Esophagus squamous epithelium (tissue), 5 donors: ENCODE measurements around the gene FOXL2NB. TPM values are rescaled to one million over a fixed set of nuclear protein-coding genes. Genes with fewer than 3 reads are reported as not detected.

Experiments
- DNase-seq: peaks from one replicate; lab custom pipeline; 2025; lab: John Stamatoyannopoulos, UW
- H3K27ac ChIP-seq, 4 donors: fragments of 200-600 bp; sonication (generic); one replicate each; pipeline ENCODE4 v1.5.1; 2016 to 2019; ENCODE audit warnings: mild to moderate bottlenecking in 1 of 4
- H3K27me3 ChIP-seq, 4 donors: fragments of 200-600 bp; sonication (generic); 1 replicate in 3 of 4; 2 replicates in 1 of 4; pipeline versions ENCODE4 v1.5.1 to v1.6.0; 2017 to 2021; ENCODE audit warnings: antibody characterized with exemption in 1 of 4
- H3K36me3 ChIP-seq, 3 donors: fragments of 200-600 bp; sonication (generic); one replicate each; pipeline ENCODE4 v1.5.1; 2016 to 2019
- H3K4me1 ChIP-seq, 3 donors: fragments of 200-600 bp; sonication (generic); one replicate each; pipeline ENCODE4 v1.5.1; 2017 to 2019
- H3K4me3 ChIP-seq, 4 donors: fragments of 200-600 bp; sonication (generic); 1 replicate in 3 of 4; 2 replicates in 1 of 4; pipeline ENCODE4 v1.5.1; 2016 to 2019; ENCODE audit warnings: mild to moderate bottlenecking in 2 of 4, moderate library complexity in 1 of 4
- H3K9me3 ChIP-seq, 3 donors: fragments of 200-600 bp; sonication (generic); one replicate each; pipeline ENCODE4 v1.5.1; 2016 to 2019
- POLR2A ChIP-seq, 4 donors: fragments of 450-650 bp; IDR thresholded peaks; one replicate each; pipeline ENCODE4 v1.6.1; 2017; ENCODE audit warnings: antibody characterized with exemption in 4 of 4, mild to moderate bottlenecking in 4 of 4, moderate library complexity in 3 of 4
- WGBS, 2 donors: methylation state at CpG; one replicate each; pipeline ENCODE4 v1.1.5; 2018; 5-methylcytosine and 5-hydroxymethylcytosine counted together
- intact Hi-C: fragments of 100-400 bp; cut with DNase I; formaldehyde crosslinking; loops from one replicate; pipeline ENCODE4 v1.15.0; 2022
- total RNA-seq, 4 donors: library from RNA; depleted of rRNA; stranded (reverse); fragments of >200 nt; gene quantifications; one replicate each; pipeline ENCODE4 v1.1.0, GENCODE V29; 2016
- TF ChIP-seq, protein P1 (sequence below), 6 experiments: fragments of 450-650 bp in 4 of 6; fragments of 200-600 bp in 2 of 6; sonication (generic) in 2 of 6; IDR thresholded peaks; one replicate each; pipeline ENCODE4 v1.5.1; 2016 to 2019; ENCODE audit warnings: antibody characterized with exemption in 6 of 6, mild to moderate bottlenecking in 4 of 6, moderate library complexity in 4 of 6
- donor health status: DM: yes; HTN: yes; CAD: no.

FOXL2NB gene
- total RNA-seq, 4 donors from 2014 or later: 0.57 to 1.1 TPM; not detected in 2

DNA sequence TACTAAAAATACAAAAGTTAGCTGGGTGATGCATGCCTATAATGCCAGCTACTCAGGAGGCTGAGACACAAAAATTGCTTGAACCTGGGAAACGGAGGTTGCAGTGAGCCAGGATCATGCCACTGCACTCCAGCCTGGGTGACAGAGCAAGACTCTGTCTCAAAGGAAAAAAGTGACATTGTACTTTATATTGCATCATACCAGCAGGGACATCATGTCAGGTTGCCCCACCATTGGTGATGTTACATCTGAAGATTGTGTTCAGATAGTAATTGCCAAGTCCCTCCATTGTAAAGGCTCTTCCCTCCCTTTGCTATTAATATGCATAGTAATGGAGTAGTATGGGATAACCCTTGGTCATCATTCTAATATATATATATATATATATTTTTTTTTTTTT lies 44.8 kb upstream of the FOXL2NB start:
- no peaks in the 10 kb centered on the region for H3K27me3 ChIP-seq
- H3K4me1 ChIP-seq: peaks cover 0 to 18% (median 9%) of the 10 kb centered on the region in 3 donors
- H3K9me3 ChIP-seq: no peaks in the 10 kb centered on the region
- H3K36me3 ChIP-seq: no peaks in the 10 kb centered on the region
- H3K4me3 ChIP-seq: no peak overlapping the region
- intact Hi-C loops: no loop called here
- TF ChIP-seq, protein P1, sequence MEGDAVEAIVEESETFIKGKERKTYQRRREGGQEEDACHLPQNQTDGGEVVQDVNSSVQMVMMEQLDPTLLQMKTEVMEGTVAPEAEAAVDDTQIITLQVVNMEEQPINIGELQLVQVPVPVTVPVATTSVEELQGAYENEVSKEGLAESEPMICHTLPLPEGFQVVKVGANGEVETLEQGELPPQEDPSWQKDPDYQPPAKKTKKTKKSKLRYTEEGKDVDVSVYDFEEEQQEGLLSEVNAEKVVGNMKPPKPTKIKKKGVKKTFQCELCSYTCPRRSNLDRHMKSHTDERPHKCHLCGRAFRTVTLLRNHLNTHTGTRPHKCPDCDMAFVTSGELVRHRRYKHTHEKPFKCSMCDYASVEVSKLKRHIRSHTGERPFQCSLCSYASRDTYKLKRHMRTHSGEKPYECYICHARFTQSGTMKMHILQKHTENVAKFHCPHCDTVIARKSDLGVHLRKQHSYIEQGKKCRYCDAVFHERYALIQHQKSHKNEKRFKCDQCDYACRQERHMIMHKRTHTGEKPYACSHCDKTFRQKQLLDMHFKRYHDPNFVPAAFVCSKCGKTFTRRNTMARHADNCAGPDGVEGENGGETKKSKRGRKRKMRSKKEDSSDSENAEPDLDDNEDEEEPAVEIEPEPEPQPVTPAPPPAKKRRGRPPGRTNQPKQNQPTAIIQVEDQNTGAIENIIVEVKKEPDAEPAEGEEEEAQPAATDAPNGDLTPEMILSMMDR (IDR thresholded peaks at IDR 0.05): no peak
- no peak overlapping the region for H3K27ac ChIP-seq
- no peak for DNase-seq
- 82 to 89% methylated on average over 1 of the region's 1 CpG for WGBS, 2 donors

DNA sequence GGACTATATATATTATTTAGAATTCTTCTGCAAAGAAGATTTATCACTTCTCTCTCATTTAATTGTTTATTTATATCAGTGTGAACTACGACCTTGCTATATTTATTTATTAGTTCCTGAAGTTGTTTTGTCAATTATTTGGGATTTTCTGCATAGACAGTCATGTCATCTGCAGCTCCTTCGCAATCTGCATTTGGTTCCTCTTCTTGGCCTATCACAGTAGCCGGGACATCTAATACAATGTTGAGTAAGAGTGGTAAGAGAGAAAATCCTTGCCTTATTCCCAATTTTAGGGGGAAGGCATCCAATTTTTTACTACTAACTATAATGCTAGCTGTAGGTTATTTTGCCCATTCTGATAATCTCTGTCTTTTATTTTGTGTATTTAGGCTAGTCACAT lies 39.5 kb upstream of the FOXL2NB start:
- Histone ChIP-seq H3K4me1 (peaks cover 0 to 5% (median 0%) of the 10 kb centered on the region in 3 donors), H3K27me3 (no peaks in the 10 kb centered on the region), H3K36me3 (no peaks in the 10 kb centered on the region), H3K27ac (no peak overlapping the region), H3K9me3 (no peaks in the 10 kb centered on the region), H3K4me3 (no peak overlapping the region)
- TF ChIP-seq POLR2A (IDR thresholded peaks at IDR 0.05): no peak
- TF ChIP-seq, protein P1 (IDR thresholded peaks at IDR 0.05): no peak
- no peak for DNase-seq
- intact Hi-C loops: no loop called here
- 73 to 79% methylated on average over 3 of the region's 3 CpGs for WGBS, 2 donors

DNA sequence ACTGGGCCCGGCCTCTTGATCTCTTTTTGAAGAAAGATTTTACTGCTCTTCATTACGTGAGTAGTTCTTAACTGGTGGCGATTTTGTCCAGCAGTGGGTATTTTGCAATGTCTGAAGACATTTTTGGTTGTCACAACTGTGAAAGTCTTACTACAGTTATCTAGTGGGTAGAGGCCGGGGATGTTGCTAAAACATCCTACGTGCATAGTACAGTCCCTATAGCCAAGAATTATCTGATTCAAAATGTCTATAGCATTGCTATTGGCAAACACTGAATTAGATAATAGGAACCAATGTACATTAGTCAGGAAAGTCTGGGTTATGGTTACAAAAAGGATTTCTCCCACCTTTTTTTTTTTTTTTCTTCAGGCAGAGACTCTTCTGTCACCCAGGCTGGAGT lies 38.2 kb upstream of the FOXL2NB start:
- no peak for DNase-seq
- Histone ChIP-seq H3K4me3 (no peak overlapping the region), H3K27ac (no peak overlapping the region), H3K36me3 (no peaks in the 10 kb centered on the region), H3K9me3 (no peaks in the 10 kb centered on the region), H3K27me3 (no peaks in the 10 kb centered on the region), H3K4me1 (peaks cover 0 to 7% (median 0%) of the 10 kb centered on the region in 3 donors)
- intact Hi-C loops: no loop called here
- TF ChIP-seq, protein P1 (IDR thresholded peaks at IDR 0.05): no peak
- TF ChIP-seq POLR2A (IDR thresholded peaks at IDR 0.05): no peak
- 91 to 95% methylated on average over 5 of the region's 5 CpGs for WGBS, 2 donors

DNA sequence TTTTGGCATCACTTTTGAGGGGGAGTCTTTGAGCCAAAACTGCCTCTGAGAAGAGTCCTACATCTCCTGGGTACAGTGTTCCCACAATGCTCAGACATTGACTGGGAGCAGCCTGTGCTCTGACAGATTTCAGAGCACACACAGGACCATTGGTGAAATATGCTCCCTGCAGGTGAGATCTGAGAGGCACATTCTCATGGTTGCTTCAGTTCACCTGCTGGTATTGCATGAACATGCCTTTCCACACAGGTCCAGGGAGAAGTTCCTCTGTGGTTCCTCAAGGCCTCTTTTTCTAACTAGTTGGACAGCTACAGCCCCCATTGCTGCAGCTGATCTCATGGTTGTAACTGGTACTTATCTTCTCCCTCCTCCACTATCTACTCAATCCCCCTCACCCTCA lies 37.1 kb upstream of the FOXL2NB start:
- H3K9me3 ChIP-seq: no peaks in the 10 kb centered on the region
- no peaks in the 10 kb centered on the region for H3K36me3 ChIP-seq
- no peak for DNase-seq
- no peaks in the 10 kb centered on the region for H3K27me3 ChIP-seq
- peaks cover 0 to 11% (median 2%) of the 10 kb centered on the region in 3 donors for H3K4me1 ChIP-seq
- intact Hi-C loops: loop anchor here (10.0 kb wide), 1 partner anchor 75 kb away; the partner anchor contains the start of gene PIK3CB
- H3K4me3 ChIP-seq: no peak overlapping the region
- TF ChIP-seq, protein P1 (IDR thresholded peaks at IDR 0.05): no peak
- H3K27ac ChIP-seq: no peak overlapping the region

DNA sequence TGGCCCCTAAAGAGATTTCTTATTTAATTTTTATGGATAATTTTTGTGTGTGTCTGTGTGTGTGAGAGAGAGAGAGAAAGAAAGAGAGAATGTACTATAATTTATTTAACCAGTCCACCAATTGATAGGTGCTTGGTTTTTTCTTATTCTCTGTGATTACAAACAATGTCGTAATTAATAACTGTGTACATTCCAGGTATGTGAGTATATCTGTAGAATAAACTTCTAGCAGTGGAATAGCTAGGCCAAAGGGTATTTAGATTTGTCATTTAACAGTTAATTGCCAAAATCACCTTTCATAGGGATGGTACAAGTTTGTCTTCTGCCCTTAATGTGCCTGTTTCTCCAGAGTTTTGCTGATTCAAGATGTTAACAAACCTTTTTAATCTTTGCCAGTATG lies 35.4 kb upstream of the FOXL2NB start:
- 89 to 90% methylated on average over 1 of the region's 1 CpG for WGBS, 2 donors

More for the DNA sequence above, 35.4 kb upstream of the FOXL2NB start:
- no peak for DNase-seq
- Histone ChIP-seq H3K4me3 (no peak overlapping the region), H3K27ac (no peak overlapping the region), H3K27me3 (no peaks in the 10 kb centered on the region), H3K9me3 (no peaks in the 10 kb centered on the region), H3K36me3 (no peaks in the 10 kb centered on the region), H3K4me1 (peaks cover 3 to 22% (median 11%) of the 10 kb centered on the region in 3 donors)
- intact Hi-C loops: loop anchor here (10.0 kb wide), 1 partner anchor 77 kb away; the partner anchor contains the start of gene PIK3CB
- TF ChIP-seq, protein P1 (IDR thresholded peaks at IDR 0.05): no peak
- TF ChIP-seq POLR2A (IDR thresholded peaks at IDR 0.05): no peak
